ENCODE measurements around the gene SHFL.

SHFL gene

GRCh38 chr19:10085641-10086590 is at the start of gene SHFL:
Gene SHFL, plus strand, starts transcription at chr19:10086317. Its CDS starts 111 bp downstream, at chr19:10086428.
- DNase-seq, result no peak

DNA sequence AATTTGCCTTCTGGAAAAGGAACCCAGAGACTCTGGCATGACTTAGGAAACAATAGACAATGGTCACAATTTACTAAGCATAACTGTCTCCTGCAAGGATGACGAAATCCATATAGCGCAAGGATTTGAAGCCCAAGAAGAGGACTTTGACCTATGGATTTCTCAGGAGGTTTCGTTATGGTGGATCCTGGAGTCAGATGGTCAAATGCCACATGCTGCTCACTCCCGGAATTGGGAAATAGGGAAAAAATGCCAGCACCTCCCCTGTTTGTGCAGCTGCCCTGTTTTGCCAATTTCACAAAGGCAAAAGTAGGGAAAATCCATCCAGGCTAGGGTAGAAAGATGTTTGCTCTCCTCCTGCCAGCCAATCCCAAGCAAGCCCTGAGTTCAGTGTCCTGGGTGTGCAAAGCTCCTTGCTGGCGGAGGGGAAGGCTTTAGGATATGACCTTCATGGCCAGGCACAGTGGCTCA is 49.5 kb upstream of the SHFL start:
- no peak for DNase-seq

DNA sequence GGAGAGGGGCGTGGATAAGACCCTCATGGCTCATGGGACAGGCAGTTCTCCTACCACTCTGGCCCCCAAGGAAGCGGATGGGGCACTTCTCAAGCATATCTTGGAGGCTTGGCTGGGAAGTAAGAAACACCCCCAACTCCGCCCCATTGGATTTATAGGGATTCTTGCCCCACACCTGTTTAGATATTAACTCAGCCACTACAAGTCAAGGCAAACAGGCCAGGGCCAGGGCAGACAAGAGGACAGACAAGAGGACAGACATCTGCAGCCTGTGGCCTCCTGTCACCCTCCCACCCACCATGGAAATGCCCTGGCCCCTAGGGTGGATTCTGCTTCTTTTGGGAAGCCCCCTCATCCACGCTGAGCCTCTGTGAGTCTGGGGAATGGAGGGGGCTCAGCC is 48.8 kb upstream of the SHFL start:
- no peak for DNase-seq

- DNase-seq, result no peak
These were observed 48.3 kb upstream of the SHFL start for GRCh38 chr19:10037809-10038208.

GRCh38 chr19:10043286-10043927 is 42.7 kb upstream of the SHFL start:
- DNase-seq, result peak; percentile 50

GRCh38 chr19:10044390-10044789 is 41.7 kb upstream of the SHFL start:
- no peak for DNase-seq

GRCh38 chr19:10045371-10045770 is 40.7 kb upstream of the SHFL start:
- no peak for DNase-seq

GRCh38 chr19:10049626-10050025 is 36.5 kb upstream of the SHFL start:
- no peak for DNase-seq

DNA sequence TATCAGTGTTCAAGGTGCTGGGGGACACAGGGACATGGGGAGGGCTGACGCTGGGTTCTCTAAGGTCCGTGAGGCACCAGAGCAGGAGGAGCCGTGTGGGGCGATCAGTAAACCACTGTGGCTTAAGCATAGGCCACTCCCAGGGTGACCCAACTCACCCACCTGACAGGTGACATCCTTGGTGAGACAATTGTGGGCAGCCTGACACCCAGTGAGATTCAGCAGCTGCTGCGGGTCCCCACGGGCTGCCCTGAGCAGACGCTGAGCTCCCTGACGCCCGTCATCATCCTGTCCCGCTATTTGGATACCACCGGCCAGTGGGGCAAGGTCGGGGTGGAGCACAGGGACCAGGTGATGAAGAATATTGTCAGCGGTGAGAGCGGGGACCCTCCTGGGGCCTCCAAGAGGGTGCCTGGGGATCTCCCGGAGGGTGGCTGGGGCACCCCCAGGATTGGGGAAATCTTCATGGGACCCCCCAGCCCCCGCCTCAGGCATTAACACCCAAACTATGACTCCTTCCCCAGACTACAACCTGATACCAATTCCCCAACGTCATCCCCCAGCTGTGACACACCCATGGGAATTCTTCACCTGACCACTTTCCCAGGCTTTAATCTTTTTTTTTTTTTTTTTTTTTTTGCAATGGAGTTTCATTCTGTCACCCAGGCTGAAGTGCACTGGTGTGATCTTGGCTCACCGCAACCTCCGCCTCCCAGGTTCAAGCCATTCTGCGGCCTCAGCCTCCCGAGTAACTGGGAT is 33.3 kb upstream of the SHFL start:
- no peak for DNase-seq

DNA sequence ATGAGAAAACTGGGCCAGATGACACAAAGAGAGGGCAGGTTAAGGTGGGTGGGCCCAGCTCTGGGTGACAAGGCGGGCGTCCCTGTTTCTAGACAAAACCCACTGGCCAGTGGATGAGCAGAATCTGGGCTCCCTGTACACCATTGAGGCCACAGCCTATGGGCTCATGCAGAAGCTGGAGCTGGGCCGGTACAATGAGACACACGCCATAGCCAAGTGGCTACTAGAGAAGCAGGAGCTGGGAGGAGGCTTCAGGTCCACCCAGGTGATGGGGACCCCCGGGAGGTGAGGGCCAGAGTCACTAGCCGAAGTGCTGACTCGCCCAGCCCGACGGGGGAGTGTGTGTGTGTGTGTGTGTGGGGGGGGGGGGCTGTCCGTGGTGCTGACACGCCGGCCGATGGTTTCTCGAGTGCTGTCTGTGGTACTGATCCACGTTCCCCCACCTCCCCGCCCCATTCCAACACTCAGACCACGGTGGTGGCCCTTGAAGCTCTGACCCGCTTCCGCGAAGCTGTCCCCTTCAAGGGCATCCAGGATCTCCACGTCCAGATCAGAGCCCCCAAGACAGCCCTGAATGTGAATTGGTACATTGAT is 24.3 kb upstream of the SHFL start:
- DNase-seq, result no peak

GRCh38 chr19:10068205-10068604 is 17.9 kb upstream of the SHFL start:
- DNase-seq, result no peak

- no peak for DNase-seq
These were observed 17.1 kb upstream of the SHFL start for GRCh38 chr19:10069046-10069445.

DNA sequence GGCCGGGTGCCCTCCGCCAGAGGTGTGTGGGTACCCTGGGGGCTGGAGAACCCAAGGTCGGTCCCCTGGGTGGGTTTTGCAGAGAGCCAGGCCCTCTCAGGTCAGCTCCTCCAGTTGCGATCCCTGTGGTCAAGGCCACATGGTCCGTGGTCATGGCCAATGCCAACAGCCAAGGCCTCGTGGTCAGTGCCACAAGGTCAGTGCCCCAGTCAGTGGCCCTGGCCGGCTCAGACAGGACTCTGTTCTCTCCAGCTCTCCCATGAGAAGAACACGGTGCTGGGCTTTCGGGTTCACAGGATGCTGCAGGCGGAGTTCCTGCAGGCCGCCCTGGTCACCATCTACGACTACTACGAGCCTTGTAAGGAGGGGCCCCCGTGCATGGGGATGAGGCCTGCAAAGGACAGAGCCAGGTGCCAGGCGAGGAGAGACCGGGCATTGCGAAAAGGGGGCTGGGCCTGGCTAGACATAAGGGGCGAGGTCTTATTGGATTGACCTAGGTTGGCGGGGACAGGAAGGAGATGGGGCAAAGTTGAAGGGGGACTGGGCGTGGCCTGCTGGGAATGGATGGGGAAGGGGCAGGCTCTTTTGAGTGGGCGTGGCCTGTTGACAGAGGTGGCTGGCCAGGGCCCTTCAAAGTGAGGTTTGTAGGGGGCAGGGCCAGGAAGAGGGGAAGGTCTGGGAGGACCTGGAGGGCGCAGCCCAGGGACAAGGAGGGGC is 15.2 kb upstream of the SHFL start:
- no peak for DNase-seq

GRCh38 chr19:10074153-10074552 is 12.0 kb upstream of the SHFL start:
- DNase-seq, result no peak

DNA sequence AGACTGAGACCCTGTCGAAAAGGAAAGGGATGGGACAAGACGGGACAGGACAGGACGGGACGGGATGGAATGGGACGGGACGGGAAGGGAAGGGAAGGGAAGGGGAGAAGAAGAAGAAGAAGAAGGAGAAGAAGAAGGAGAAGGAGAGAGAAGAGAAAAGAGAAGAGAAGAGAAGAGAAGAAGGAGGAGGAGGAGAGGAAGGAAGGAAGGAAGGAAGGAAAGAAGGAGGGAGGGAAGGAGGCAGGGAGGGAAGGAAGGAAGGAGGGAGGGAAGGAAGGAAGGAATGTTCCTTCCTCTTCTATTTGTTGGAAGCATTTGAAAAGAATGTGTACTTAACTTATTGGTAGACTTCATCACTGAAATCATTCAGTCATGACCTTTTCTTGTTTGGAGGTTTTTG is 9.6 kb upstream of the SHFL start:
- no peak for DNase-seq

DNA sequence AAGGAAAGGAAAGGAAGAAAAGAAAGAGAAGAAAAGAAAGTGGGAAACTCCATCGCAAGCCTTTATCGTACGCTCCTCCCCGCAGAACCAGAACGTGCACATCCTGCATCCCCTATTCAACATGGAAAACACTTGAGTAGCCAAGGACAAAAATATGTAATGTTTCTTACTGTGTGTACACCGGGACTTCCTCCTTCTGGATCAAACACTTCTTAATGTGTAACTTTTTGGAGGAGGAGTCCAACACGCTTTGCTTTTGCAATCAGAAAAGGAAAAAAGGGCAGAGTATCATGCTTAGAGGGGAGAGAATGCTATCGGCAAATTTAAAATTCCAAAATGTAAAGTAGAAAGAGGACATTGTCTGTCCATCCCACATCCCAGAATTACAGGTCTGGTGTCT is 7.8 kb upstream of the SHFL start:
- DNase-seq, result no peak

- no peak for DNase-seq
These were observed 7.1 kb upstream of the SHFL start for GRCh38 chr19:10079031-10079453.

DNA sequence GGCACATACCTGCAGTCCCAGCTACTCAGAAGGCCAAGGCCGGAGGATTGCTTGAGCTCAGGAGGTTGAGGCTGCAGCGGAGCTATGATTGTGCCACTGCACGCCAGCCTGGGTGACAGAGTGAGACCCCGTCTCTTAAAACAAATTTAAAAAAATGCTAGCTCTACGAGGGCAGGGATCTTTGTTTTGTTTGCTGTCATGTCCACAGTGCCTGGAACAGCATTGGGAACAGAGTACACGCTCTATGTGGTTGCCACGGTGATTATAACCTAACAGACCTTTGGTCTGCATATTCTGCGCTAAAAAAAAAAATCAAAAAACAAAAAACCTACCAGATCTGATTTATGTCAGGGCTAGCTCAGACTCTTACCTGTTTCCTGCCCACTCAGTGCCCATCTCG is 2.2 kb upstream of the SHFL start:
- DNase-seq, result no peak

- no peak for DNase-seq
These were observed 1.3 kb upstream of the SHFL start for GRCh38 chr19:10084803-10085202.

DNA sequence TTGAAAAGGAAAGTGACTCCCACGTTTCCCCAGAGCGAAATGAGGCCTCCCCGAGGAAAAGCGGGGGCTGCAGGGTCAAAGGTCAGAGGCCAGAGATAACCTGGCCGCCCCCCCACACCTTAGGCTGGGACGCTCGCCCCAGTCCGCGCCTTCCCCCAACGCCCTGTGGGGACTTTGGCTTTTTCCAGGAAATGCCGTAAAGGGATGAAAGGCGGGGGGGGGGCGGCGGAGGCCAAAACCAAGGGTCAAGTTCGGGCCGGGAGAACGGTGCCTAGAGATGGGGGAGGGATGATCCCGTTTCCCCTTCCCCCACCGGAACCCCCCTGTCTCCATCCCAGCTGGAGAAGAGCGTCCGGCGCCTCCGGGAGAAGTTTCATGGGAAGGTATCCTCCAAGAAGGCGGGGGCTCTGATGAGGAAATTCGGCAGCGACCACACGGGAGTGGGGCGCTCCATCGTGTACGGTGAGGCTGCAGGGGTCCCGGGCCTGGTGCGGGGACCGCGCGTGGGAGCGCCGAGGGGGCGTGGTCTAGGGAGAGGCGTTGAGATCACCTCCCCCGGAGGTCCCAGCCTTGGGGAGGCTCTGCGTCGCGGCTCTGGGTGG is 575 bp downstream of the SHFL start:
- DNase-seq, result no peak

- DNase-seq, result no peak
These were observed 1.4 kb downstream of the SHFL start for GRCh38 chr19:10087296-10088061.
